OCI-LY3 (cell line): Measurements from ENCODE around the gene ERC1.
A peak's percentile ranks its signal among the peaks of the same experiment; 100 is the strongest.

Experiments used
- H2AFZ ChIP-seq: fragments of 200-600, 300-600 bp; shearing (Covaris generic); 2 replicates; pipeline ENCODE4 v1.6.0; 2014; ENCODE audit warnings: antibody characterized with exemption, low read depth, low read length
- H3K27ac ChIP-seq: fragments of 200-600, 300-600 bp; sonication (generic); 2 replicates; pipeline ENCODE4 v1.5.1; 2014; ENCODE audit warnings: mild to moderate bottlenecking, low read length, moderate library complexity, mixed read lengths
- H3K27me3 ChIP-seq: fragments of 200-600, 300-600 bp; sonication (generic); 2 replicates; pipeline ENCODE4 v1.6.1; 2014; ENCODE audit warnings: low read depth, low read length, mixed read lengths
- H3K36me3 ChIP-seq: fragments of 200-600, 300-600 bp; sonication (generic); replicated peaks from 2 replicates; pipeline ENCODE3; 2014; ENCODE audit warnings: low read depth, low read length, mixed read lengths
- H3K4me1 ChIP-seq: fragments of 300-600, 200-600 bp; sonication (generic); 2 replicates; pipeline ENCODE4 v1.6.1; 2014; ENCODE audit warnings: low read length, mixed read lengths
- H3K4me2 ChIP-seq: fragments of 200-600, 300-600 bp; sonication (generic); 2 replicates; pipeline ENCODE4 v1.6.1; 2014; ENCODE audit warnings: low read length, mixed read lengths
- H3K4me3 ChIP-seq: fragments of 300-600, 200-600 bp; sonication (generic); 2 replicates; pipeline ENCODE4 v1.5.1; 2014; ENCODE audit warnings: antibody characterized with exemption, mild to moderate bottlenecking, low read length, moderate library complexity
- H3K79me2 ChIP-seq: fragments of 300-600, 200-600 bp; shearing (Covaris generic); 2 replicates; pipeline ENCODE4 v1.6.1; 2014; ENCODE audit warnings: mild to moderate bottlenecking, low read length, mixed read lengths
- H3K9ac ChIP-seq: fragments of 300-600, 200-600 bp; shearing (Covaris generic); 2 replicates; pipeline ENCODE4 v1.6.0; 2014; ENCODE audit warnings: mild to moderate bottlenecking, low read length, moderate library complexity
- H3K9me3 ChIP-seq: fragments of 200-600, 300-600 bp; shearing (Covaris generic); 2 replicates; pipeline ENCODE4 v1.6.1; 2014; ENCODE audit warnings: low read length, mixed read lengths; ENCODE audit not compliant: insufficient read depth
- H4K20me1 ChIP-seq: fragments of 200-600, 300-600 bp; sonication (generic); 2 replicates; pipeline ENCODE4 v1.6.1; 2016; ENCODE audit warnings: low read length, mixed read lengths; ENCODE audit not compliant: insufficient read depth
- CTCF ChIP-seq: fragments of 200-600, 300-600 bp; sonication (generic); IDR thresholded peaks from 2 replicates; pipeline ENCODE4 v1.5.1; 2014; ENCODE audit warnings: antibody characterized with exemption, low read length, low read depth
- EZH2phosphoT487 ChIP-seq: fragments of 200-600 bp; shearing (Covaris generic); IDR thresholded peaks from 2 replicates; pipeline ENCODE4 v1.6.1; 2018; ENCODE audit warnings: antibody characterized with exemption, mixed run types, low read depth

ERC1 gene

GRCh38 chr12:1515428-1515827, 524.4 kb downstream of the ERC1 start:
- Histone ChIP-seq H3K27ac (no peak overlapping the region), H3K36me3 (no peaks in the 10 kb centered on the region), H3K9me3 (peaks cover 5% of the 10 kb centered on the region; the same call in 1 of the 2 replicates), H3K4me1 (peaks cover 22% of the 10 kb centered on the region), H3K4me2 (no peak overlapping the region), H3K4me3 (no peak overlapping the region), H4K20me1 (no peaks in the 10 kb centered on the region), H2AFZ (no peak overlapping the region), H3K79me2 (no peaks in the 10 kb centered on the region), H3K27me3 (no peaks in the 10 kb centered on the region), H3K9ac (no peak overlapping the region)
- TF ChIP-seq EZH2phosphoT487 (no peak), CTCF (no peak)

GRCh38 chr12:1517007-1517406, 526.0 kb downstream of the ERC1 start:
- TF ChIP-seq CTCF, result peak; percentile 93
- TF ChIP-seq EZH2phosphoT487, result no peak
- H2AFZ ChIP-seq, result no peak overlapping the region
- H3K27ac ChIP-seq, result no peak overlapping the region
- H3K9ac ChIP-seq, result no peak overlapping the region
- H4K20me1 ChIP-seq, result no peaks in the 10 kb centered on the region
- peaks cover 22% of the 10 kb centered on the region for H3K4me1 ChIP-seq
- H3K4me2 ChIP-seq, result no peak overlapping the region
- no peak overlapping the region for H3K4me3 ChIP-seq
- H3K27me3 ChIP-seq, result no peaks in the 10 kb centered on the region
- H3K9me3 ChIP-seq, result peaks cover 5% of the 10 kb centered on the region; the same call in 1 of the 2 replicates
- H3K79me2 ChIP-seq, result no peaks in the 10 kb centered on the region
- H3K36me3 ChIP-seq, result no peaks in the 10 kb centered on the region

- no peaks in the 10 kb centered on the region for H3K36me3 ChIP-seq
These were observed 526.9 kb downstream of the ERC1 start for GRCh38 chr12:1517734-1518525.

More at GRCh38 chr12:1517734-1518525, 526.9 kb downstream of the ERC1 start:
- no peak for TF ChIP-seq CTCF
- no peak for TF ChIP-seq EZH2phosphoT487
- no peak overlapping the region for H3K9ac ChIP-seq
- H3K27me3 ChIP-seq, result no peaks in the 10 kb centered on the region
- H3K4me1 ChIP-seq, result peaks cover 22% of the 10 kb centered on the region
- H3K4me3 ChIP-seq, result no peak overlapping the region
- peaks cover 5% of the 10 kb centered on the region; the same call in 1 of the 2 replicates for H3K9me3 ChIP-seq
- no peak overlapping the region for H3K27ac ChIP-seq
- H4K20me1 ChIP-seq, result no peaks in the 10 kb centered on the region
- no peaks in the 10 kb centered on the region for H3K79me2 ChIP-seq
- H2AFZ ChIP-seq, result 0 out of 2 replicates have a peak overlapping the region, but pooled peaks have one; percentile 12
- H3K4me2 ChIP-seq, result peak overlapping the region; percentile 17; the same call in 1 of the 2 replicates
